ENCODE data around the gene NIFK.

DNA sequence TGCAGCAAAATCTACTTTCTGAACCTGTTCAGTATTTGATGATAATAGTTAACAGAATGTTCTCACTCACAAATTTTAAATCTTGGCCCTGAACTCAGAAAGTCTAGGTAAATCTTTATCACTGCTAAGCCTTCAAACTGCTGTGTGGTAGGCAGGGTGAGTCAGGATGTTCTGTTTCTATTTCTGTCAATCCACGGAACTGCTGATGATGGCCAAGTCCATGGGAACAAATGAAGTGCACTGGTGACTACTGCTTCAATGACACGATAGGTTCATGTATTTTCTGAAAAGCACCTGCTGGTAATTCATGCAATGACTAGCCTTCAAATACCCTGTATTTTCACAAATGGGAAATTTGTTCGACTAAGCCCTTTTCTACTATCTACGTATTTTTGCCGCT is 14.2 kb downstream of the NIFK start:
- no peak for TF ChIP-seq MZF1 (tag by site-specific recombination; IDR thresholded peaks at IDR 0.05; ENCODE audit: borderline replicate concordance)
- no peak for TF ChIP-seq ZSCAN30 (tag by site-specific recombination; IDR thresholded peaks at IDR 0.05)
- TF ChIP-seq, protein P1, sequence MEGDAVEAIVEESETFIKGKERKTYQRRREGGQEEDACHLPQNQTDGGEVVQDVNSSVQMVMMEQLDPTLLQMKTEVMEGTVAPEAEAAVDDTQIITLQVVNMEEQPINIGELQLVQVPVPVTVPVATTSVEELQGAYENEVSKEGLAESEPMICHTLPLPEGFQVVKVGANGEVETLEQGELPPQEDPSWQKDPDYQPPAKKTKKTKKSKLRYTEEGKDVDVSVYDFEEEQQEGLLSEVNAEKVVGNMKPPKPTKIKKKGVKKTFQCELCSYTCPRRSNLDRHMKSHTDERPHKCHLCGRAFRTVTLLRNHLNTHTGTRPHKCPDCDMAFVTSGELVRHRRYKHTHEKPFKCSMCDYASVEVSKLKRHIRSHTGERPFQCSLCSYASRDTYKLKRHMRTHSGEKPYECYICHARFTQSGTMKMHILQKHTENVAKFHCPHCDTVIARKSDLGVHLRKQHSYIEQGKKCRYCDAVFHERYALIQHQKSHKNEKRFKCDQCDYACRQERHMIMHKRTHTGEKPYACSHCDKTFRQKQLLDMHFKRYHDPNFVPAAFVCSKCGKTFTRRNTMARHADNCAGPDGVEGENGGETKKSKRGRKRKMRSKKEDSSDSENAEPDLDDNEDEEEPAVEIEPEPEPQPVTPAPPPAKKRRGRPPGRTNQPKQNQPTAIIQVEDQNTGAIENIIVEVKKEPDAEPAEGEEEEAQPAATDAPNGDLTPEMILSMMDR (tag by site-specific recombination; IDR thresholded peaks at IDR 0.05), result no peak
- TF ChIP-seq GLIS1 (tag by site-specific recombination; IDR thresholded peaks at IDR 0.05), result no peak
- no peak for TF ChIP-seq ZNF274 (IDR thresholded peaks at IDR 0.05; ENCODE audit: low read length)
- no peak for TF ChIP-seq ZNF274 (tag by site-specific recombination; IDR thresholded peaks at IDR 0.05; ENCODE audit: borderline replicate concordance)

All from HEK293 (cell line).